ENCODE measurements around the gene PRM1. TPM values are rescaled to one million over a fixed set of nuclear protein-coding genes. Genes with fewer than 3 reads are reported as not detected.

The PRM1 gene
- total RNA-seq, 2 donors from 2014 or later: 1.8 to 992 TPM

DNA sequence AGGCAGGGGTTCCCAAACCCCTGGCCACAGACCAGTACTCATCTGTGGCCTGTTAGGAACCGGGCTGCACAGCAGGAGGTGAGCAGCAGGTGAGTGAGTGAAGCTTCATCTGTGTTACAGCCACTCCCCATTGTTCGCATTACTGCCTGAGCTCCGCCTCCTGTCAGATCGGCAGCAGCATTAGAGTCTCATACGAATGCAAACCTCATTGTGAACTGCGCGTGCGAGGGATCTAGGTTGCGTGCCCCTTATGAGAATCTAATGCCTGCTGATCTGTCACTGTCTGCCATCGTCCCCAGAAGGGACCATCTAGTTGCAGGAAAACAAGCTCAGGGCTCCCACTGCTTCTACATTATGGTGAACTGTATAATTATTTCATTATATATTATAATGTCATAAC, 39.0 kb upstream of the PRM1 start:
- WGBS: 87% methylated on average over 9 of the region's 10 CpGs
- no peaks in the 10 kb centered on the region for H3K4me1 ChIP-seq (replicated peaks)
- H3K36me3 ChIP-seq: no peaks in the 10 kb centered on the region
- DNase-seq (ENCODE audit: low spot score): no peak
- H3K4me3 ChIP-seq: no peak overlapping the region
- H3K27ac ChIP-seq: no peak overlapping the region
- TF ChIP-seq POLR2AphosphoS5 (IDR thresholded peaks at IDR 0.05) (no peak), CTCF (IDR thresholded peaks at IDR 0.05) (no peak), POLR2A (IDR thresholded peaks at IDR 0.05) (no peak)
- no peaks in the 10 kb centered on the region for H3K27me3 ChIP-seq (replicated peaks; ENCODE audit: insufficient read depth)
- H3K9me3 ChIP-seq: no peaks in the 10 kb centered on the region
- intact Hi-C loops (cut with DNase I): no loop called here

- H3K27ac ChIP-seq: no peak overlapping the region
- no peaks in the 10 kb centered on the region for H3K36me3 ChIP-seq
- intact Hi-C loops (cut with DNase I): no loop called here
- no peaks in the 10 kb centered on the region for H3K9me3 ChIP-seq
- H3K4me3 ChIP-seq: no peak overlapping the region
- H3K4me1 ChIP-seq (replicated peaks): no peaks in the 10 kb centered on the region
- no peaks in the 10 kb centered on the region for H3K27me3 ChIP-seq (replicated peaks; ENCODE audit: insufficient read depth)
- no peak for DNase-seq (ENCODE audit: low spot score)
- 57% methylated on average over 8 of the region's 8 CpGs for WGBS
- TF ChIP-seq CTCF (IDR thresholded peaks at IDR 0.05) (no peak), POLR2AphosphoS5 (IDR thresholded peaks at IDR 0.05) (no peak), POLR2A (IDR thresholded peaks at IDR 0.05) (no peak)
Observed at GRCh38 chr16:11319529-11320146, 38.5 kb upstream of the PRM1 start.

GRCh38 chr16:11318817-11319216, 37.7 kb upstream of the PRM1 start:
- H3K4me3 ChIP-seq: no peak overlapping the region
- H3K27ac ChIP-seq: no peak overlapping the region
- no peaks in the 10 kb centered on the region for H3K4me1 ChIP-seq (replicated peaks)
- no peaks in the 10 kb centered on the region for H3K9me3 ChIP-seq
- WGBS: 94% methylated on average over 8 of the region's 8 CpGs
- H3K27me3 ChIP-seq (replicated peaks; ENCODE audit: insufficient read depth): no peaks in the 10 kb centered on the region
- H3K36me3 ChIP-seq: no peaks in the 10 kb centered on the region
- DNase-seq (ENCODE audit: low spot score): no peak
- TF ChIP-seq CTCF (IDR thresholded peaks at IDR 0.05): no peak
- no peak for TF ChIP-seq POLR2A (IDR thresholded peaks at IDR 0.05)
- TF ChIP-seq POLR2AphosphoS5 (IDR thresholded peaks at IDR 0.05): no peak
- intact Hi-C loops (cut with DNase I): no loop called here

GRCh38 chr16:11316331-11317015, 35.3 kb upstream of the PRM1 start:
- 80% methylated on average over 23 of the region's 23 CpGs for WGBS
- no peaks in the 10 kb centered on the region for H3K4me1 ChIP-seq (replicated peaks)
- H3K27ac ChIP-seq: no peak overlapping the region
- TF ChIP-seq POLR2AphosphoS5 (IDR thresholded peaks at IDR 0.05) (no peak), POLR2A (IDR thresholded peaks at IDR 0.05) (no peak), CTCF (IDR thresholded peaks at IDR 0.05) (no peak)
- intact Hi-C loops (cut with DNase I): no loop called here
- no peaks in the 10 kb centered on the region for H3K27me3 ChIP-seq (replicated peaks; ENCODE audit: insufficient read depth)
- no peak overlapping the region for H3K4me3 ChIP-seq
- DNase-seq (ENCODE audit: low spot score): no peak
- no peaks in the 10 kb centered on the region for H3K36me3 ChIP-seq
- no peaks in the 10 kb centered on the region for H3K9me3 ChIP-seq

- TF ChIP-seq CTCF (IDR thresholded peaks at IDR 0.05) (no peak), POLR2A (IDR thresholded peaks at IDR 0.05) (no peak), POLR2AphosphoS5 (IDR thresholded peaks at IDR 0.05) (no peak)
- H3K4me1 ChIP-seq (replicated peaks): no peaks in the 10 kb centered on the region
- no peaks in the 10 kb centered on the region for H3K36me3 ChIP-seq
- intact Hi-C loops (cut with DNase I): no loop called here
- no peak for DNase-seq (ENCODE audit: low spot score)
- WGBS: 18% methylated on average over 13 of the region's 13 CpGs
- no peaks in the 10 kb centered on the region for H3K9me3 ChIP-seq
- no peak overlapping the region for H3K4me3 ChIP-seq
- H3K27me3 ChIP-seq (replicated peaks; ENCODE audit: insufficient read depth): no peaks in the 10 kb centered on the region
- H3K27ac ChIP-seq: no peak overlapping the region
Observed at GRCh38 chr16:11315510-11315909, 34.4 kb upstream of the PRM1 start.

Measured in prostate gland (tissue), 2 donors.